ENCODE results near the gene SLC46A3.

SLC46A3 gene

DNA sequence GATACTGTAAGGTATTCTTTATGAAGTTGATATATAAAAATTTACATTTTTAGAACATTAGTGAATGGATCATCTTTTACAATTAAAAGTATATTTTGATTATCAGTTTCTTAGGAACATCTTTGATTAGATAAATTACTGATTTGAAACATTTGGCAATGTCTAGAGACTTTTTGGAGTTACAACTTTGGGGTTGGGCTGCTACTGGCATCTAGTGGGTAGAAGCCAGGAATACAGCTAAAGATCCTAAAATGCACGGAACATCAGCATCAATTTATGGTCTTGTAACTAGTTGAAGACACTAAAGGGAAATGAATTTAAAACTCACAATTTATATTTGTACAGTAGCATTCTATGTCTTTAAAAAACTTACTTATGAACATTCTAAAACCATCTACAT, 40.0 kb downstream of the SLC46A3 start:
- no peak for DNase-seq (ENCODE audit: low spot score)
- TF ChIP-seq, protein P1, sequence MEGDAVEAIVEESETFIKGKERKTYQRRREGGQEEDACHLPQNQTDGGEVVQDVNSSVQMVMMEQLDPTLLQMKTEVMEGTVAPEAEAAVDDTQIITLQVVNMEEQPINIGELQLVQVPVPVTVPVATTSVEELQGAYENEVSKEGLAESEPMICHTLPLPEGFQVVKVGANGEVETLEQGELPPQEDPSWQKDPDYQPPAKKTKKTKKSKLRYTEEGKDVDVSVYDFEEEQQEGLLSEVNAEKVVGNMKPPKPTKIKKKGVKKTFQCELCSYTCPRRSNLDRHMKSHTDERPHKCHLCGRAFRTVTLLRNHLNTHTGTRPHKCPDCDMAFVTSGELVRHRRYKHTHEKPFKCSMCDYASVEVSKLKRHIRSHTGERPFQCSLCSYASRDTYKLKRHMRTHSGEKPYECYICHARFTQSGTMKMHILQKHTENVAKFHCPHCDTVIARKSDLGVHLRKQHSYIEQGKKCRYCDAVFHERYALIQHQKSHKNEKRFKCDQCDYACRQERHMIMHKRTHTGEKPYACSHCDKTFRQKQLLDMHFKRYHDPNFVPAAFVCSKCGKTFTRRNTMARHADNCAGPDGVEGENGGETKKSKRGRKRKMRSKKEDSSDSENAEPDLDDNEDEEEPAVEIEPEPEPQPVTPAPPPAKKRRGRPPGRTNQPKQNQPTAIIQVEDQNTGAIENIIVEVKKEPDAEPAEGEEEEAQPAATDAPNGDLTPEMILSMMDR (IDR thresholded peaks at IDR 0.05; ENCODE audit: extremely low read depth, missing control alignments): peak; percentile 5

DNA sequence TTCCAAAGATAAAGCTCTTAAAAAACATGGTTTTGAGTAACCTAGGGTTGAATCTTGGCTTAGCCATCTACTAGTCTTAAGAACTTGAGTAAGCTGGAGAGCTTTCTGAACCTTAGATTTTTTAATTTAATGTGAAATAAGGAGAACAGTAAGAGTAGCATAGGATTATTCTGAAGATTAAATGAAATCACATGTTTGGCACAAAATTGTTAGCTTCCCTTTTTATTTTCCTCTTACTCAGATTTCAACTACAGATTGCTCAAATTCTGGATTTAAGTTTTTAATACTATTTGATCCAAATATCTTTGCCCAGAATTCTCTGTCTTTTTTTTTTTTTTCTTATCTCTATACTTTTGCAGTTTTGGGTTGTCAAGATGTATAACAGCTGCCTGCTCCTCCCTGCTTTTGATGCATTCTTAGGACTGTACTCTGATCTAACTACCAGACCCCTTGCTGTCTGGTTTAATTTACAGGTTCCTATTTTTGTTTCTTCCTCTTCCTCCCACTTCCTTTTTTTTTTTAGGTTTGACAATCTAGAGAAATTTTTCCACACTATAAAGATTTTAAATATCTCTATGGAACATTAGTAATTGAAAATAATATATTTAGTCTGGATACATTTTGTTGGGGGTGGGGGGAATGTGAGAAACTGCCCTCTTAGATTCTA, 47.5 kb downstream of the SLC46A3 start:
- no peak for DNase-seq (ENCODE audit: low spot score)
- TF ChIP-seq, protein P1 (IDR thresholded peaks at IDR 0.05; ENCODE audit: extremely low read depth, missing control alignments): no peak

DNA sequence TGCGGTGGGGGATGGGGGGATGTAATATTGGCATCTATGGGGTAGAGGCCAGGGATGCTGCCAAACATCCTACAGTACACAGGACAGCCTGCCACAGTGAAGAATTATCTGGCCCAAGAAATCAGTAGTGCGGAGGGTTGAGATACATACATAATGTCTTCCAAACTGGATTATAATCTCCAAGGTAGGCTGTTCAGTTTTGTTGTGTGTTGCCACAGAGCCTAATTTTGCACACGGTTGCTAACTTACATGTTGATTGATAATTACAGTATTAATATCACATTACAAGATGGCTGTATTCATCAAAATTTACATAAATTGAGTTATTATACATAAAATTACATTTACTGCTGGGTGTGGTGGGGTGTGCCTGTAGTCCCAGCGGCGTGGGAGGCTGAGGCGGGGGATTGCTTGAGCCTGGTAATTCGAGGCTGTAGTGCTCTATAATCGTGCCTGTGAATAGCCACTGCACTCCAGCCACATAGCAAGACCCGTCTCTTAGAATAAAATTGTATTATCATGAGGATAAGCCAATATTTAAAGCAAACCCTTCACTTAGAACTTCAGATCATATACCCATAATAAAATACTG, 51.8 kb downstream of the SLC46A3 start:
- no peak for DNase-seq (ENCODE audit: low spot score)
- TF ChIP-seq, protein P1 (IDR thresholded peaks at IDR 0.05; ENCODE audit: extremely low read depth, missing control alignments): no peak

DNA sequence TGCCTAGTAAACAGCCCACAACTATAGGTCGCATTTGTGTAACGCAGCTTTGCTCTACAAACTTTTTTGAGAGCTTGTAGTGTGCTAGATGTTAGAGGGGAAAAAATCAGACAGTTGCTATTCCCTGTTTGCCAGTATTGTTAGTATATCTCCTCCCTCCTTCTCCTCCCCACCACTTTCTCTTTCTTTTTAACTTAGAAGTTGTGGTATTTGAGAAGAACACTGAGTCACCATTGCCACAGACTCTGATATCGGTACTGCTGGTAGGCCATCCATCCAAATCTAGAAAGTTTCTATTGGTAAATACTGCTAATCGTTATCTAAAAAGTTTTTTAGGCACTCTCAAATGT, 59.2 kb downstream of the SLC46A3 start:
- DNase-seq (ENCODE audit: low spot score): peak; percentile 29
- TF ChIP-seq, protein P1 (IDR thresholded peaks at IDR 0.05; ENCODE audit: extremely low read depth, missing control alignments): no peak

- DNase-seq (ENCODE audit: low spot score): peak; percentile 90
- TF ChIP-seq, protein P1 (IDR thresholded peaks at IDR 0.05; ENCODE audit: extremely low read depth, missing control alignments): no peak
Measured at GRCh38 chr13:28658796-28659620, 59.8 kb downstream of the SLC46A3 start, which contains the start of gene POMP. POMP (plus strand) TSS chr13:28659130; CDS start chr13:28659185, 55 bp downstream.

DNA sequence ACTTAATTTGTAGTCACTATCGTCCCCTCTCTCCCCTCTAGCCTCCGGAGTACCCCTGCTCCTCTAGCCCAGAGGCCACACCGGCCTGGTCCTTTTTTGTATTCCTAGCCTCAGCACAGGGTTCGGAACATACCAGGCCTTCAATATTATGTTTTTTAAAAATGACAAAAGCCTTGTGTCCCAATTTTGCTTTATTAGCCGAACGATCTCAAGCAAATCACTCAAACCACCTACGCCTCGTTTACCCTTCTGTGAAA, 60.3 kb downstream of the SLC46A3 start:
- TF ChIP-seq, protein P1 (IDR thresholded peaks at IDR 0.05; ENCODE audit: extremely low read depth, missing control alignments): no peak
- DNase-seq (ENCODE audit: low spot score): peak; percentile 17
